Measurements from ENCODE around the gene DTNB.
A peak's percentile ranks its signal among the peaks of the same experiment; 100 is the strongest.
"Not testable (repeated sequence)": the region's sequence is repeated elsewhere in the genome, so short reads cannot be mapped to it uniquely, and the experiment has no call there.

DTNB gene

GRCh38 chr2:25684577-25685473 lies 11.4 kb upstream of the DTNB start:
- DNase-seq (ENCODE audit: low spot score): no peak

GRCh38 chr2:25682082-25682481 lies 8.7 kb upstream of the DTNB start:
- no peak for DNase-seq (ENCODE audit: low spot score)

- DNase-seq (ENCODE audit: low spot score): no peak
Measured at GRCh38 chr2:25677877-25678276, 4.5 kb upstream of the DTNB start.

- DNase-seq (ENCODE audit: low spot score): no peak
Measured at GRCh38 chr2:25674077-25674362, 643 bp upstream of the DTNB start.

GRCh38 chr2:25672494-25673299 lies 680 bp downstream of the DTNB start:
- DNase-seq (ENCODE audit: low spot score): peak; percentile 64

- no peak for DNase-seq (ENCODE audit: low spot score)
Measured at GRCh38 chr2:25671622-25672021, 1.8 kb downstream of the DTNB start.

- DNase-seq (ENCODE audit: low spot score): no peak
Measured at GRCh38 chr2:25669520-25669919, 3.9 kb downstream of the DTNB start.

GRCh38 chr2:25666218-25666617 lies 7.2 kb downstream of the DTNB start:
- no peak for DNase-seq (ENCODE audit: low spot score)

- DNase-seq (ENCODE audit: low spot score): not testable (repeated sequence)
Measured at GRCh38 chr2:25665429-25665828, 7.9 kb downstream of the DTNB start.

GRCh38 chr2:25664965-25665307 lies 8.4 kb downstream of the DTNB start:
- DNase-seq (ENCODE audit: low spot score): no peak

GRCh38 chr2:25664183-25664964 lies 9.0 kb downstream of the DTNB start:
- DNase-seq (ENCODE audit: low spot score): peak; percentile 62

- no peak for DNase-seq (ENCODE audit: low spot score)
Measured at GRCh38 chr2:25655316-25655715, 18.1 kb downstream of the DTNB start.

GRCh38 chr2:25654801-25655200 lies 18.6 kb downstream of the DTNB start:
- no peak for DNase-seq (ENCODE audit: low spot score)

GRCh38 chr2:25651782-25652455 lies 21.5 kb downstream of the DTNB start:
- no peak for DNase-seq (ENCODE audit: low spot score)

- DNase-seq (ENCODE audit: low spot score): no peak
Measured at GRCh38 chr2:25651066-25651465, 22.3 kb downstream of the DTNB start.

GRCh38 chr2:25650256-25650655 lies 23.1 kb downstream of the DTNB start:
- DNase-seq (ENCODE audit: low spot score): no peak

GRCh38 chr2:25649786-25650185 lies 23.6 kb downstream of the DTNB start:
- DNase-seq (ENCODE audit: low spot score): no peak

- no peak for DNase-seq (ENCODE audit: low spot score)
Measured at GRCh38 chr2:25642298-25642697, 31.1 kb downstream of the DTNB start.

GRCh38 chr2:25639696-25640095 lies 33.7 kb downstream of the DTNB start:
- DNase-seq (ENCODE audit: low spot score): no peak

GRCh38 chr2:25639131-25639530 lies 34.2 kb downstream of the DTNB start:
- DNase-seq (ENCODE audit: low spot score): no peak

- no peak for DNase-seq (ENCODE audit: low spot score)
Measured at GRCh38 chr2:25635797-25636196, 37.6 kb downstream of the DTNB start.

- not testable (repeated sequence) for DNase-seq (ENCODE audit: low spot score)
Measured at GRCh38 chr2:25633801-25634200, 39.6 kb downstream of the DTNB start.

All from AG20443 (cell line).